ENCODE results near the gene NXPE1. TPM values are rescaled to one million over a fixed set of nuclear protein-coding genes. Genes with fewer than 3 reads are reported as not detected.

The NXPE1 gene
- total RNA-seq, 4 donors from 2014 or later = 0.29 TPM; not detected in 3

- no peak overlapping the region for H3K4me3 ChIP-seq
- no peaks in the 10 kb centered on the region for H3K9me3 ChIP-seq
- no peak overlapping the region for H3K27ac ChIP-seq
- TF ChIP-seq, protein P1, sequence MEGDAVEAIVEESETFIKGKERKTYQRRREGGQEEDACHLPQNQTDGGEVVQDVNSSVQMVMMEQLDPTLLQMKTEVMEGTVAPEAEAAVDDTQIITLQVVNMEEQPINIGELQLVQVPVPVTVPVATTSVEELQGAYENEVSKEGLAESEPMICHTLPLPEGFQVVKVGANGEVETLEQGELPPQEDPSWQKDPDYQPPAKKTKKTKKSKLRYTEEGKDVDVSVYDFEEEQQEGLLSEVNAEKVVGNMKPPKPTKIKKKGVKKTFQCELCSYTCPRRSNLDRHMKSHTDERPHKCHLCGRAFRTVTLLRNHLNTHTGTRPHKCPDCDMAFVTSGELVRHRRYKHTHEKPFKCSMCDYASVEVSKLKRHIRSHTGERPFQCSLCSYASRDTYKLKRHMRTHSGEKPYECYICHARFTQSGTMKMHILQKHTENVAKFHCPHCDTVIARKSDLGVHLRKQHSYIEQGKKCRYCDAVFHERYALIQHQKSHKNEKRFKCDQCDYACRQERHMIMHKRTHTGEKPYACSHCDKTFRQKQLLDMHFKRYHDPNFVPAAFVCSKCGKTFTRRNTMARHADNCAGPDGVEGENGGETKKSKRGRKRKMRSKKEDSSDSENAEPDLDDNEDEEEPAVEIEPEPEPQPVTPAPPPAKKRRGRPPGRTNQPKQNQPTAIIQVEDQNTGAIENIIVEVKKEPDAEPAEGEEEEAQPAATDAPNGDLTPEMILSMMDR (IDR thresholded peaks at IDR 0.05) = no peak
- TF ChIP-seq POLR2A (IDR thresholded peaks at IDR 0.05) = no peak
- no peaks in the 10 kb centered on the region for H3K27me3 ChIP-seq
- no peak for DNase-seq
- no peaks in the 10 kb centered on the region for H3K4me1 ChIP-seq
- intact Hi-C loops (cut with DNase I; ENCODE audit: low total_unique reads) = no loop called here
- no peaks in the 10 kb centered on the region for H3K36me3 ChIP-seq
These were observed 38.8 kb upstream of the NXPE1 start for GRCh38 chr11:114598461-114598860.

DNA sequence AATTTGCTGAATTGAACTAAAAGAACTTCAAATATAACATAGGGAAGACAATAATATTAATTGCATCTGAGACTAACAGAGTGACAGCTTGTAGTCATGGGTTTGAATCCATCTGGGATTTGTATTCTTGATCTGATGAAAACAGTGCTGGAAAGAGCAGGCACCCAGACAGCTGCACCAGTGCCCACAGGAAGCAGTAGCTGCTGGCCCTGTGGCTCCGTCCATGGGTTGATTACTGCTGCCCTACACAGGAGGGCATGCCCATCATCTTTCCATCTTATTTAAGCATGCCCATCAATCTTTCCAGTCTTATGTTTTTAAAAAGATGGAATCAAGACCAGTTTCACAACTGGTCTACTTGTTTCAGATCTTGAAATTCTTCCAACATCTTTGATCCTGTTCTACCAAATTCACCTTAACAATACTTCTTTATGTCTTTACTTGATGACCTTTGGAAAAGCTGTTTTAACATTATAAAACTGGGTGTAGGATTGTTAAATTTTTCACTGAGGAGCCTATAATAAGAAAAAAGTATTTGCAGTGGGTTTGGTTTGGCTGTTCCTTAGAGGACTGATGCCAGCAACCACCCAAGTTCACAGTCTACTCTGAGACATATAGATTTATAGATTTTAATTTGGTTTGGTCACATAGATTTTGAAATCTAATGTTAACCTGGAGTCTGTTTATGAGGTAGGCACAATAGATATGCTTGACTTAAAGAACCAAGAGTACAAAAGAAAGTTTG, 36.7 kb upstream of the NXPE1 start:
- no peaks in the 10 kb centered on the region for H3K27me3 ChIP-seq
- TF ChIP-seq, protein P1 (IDR thresholded peaks at IDR 0.05) = no peak
- TF ChIP-seq POLR2A (IDR thresholded peaks at IDR 0.05) = no peak
- H3K27ac ChIP-seq = no peak overlapping the region
- H3K4me3 ChIP-seq = no peak overlapping the region
- DNase-seq = no peak
- no peaks in the 10 kb centered on the region for H3K9me3 ChIP-seq
- intact Hi-C loops (cut with DNase I; ENCODE audit: low total_unique reads) = no loop called here
- no peaks in the 10 kb centered on the region for H3K36me3 ChIP-seq
- no peaks in the 10 kb centered on the region for H3K4me1 ChIP-seq

DNA sequence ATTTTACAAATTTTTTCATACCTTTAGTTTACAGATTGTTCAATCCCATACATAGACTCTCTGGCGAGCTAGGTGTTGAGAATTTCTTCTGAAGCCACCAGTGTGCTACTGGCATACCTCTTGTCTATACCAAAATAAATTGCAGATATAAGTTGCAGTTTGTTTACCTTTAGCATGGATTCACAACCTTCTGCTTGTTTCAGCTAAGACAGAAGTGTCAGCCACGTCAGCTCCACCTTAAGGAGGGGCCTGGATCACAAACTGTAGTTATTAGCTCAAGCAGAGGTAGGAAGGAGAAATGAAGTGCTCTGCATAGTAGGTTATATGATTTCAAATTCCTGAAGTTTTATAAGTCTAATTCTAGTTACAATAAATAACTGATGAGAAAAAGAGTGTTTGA, 35.9 kb upstream of the NXPE1 start, which contains the start of gene NXPE4:
Gene NXPE4, minus strand, starts transcription at position 216 of the 400 bp plus-strand sequence. CDS start 1,027 bp downstream, outside the sequence.
- intact Hi-C loops (cut with DNase I; ENCODE audit: low total_unique reads) = no loop called here
- Histone ChIP-seq H3K27ac (no peak within 1 kb of the TSS), H3K27me3 (no peaks in the 10 kb centered on the region), H3K4me1 (no peaks in the 10 kb centered on the region), H3K9me3 (no peaks in the 10 kb centered on the region), H3K4me3 (no peak within 1 kb of the TSS), H3K36me3 (no peaks in the 10 kb centered on the region)
- no peak for DNase-seq
- TF ChIP-seq, protein P1 (IDR thresholded peaks at IDR 0.05) = no peak
- TF ChIP-seq POLR2A (IDR thresholded peaks at IDR 0.05) = no peak

GRCh38 chr11:114594703-114595102, 35.0 kb upstream of the NXPE1 start:
- no peak for DNase-seq
- no peak for TF ChIP-seq POLR2A (IDR thresholded peaks at IDR 0.05)
- TF ChIP-seq, protein P1 (IDR thresholded peaks at IDR 0.05) = no peak
- Histone ChIP-seq H3K36me3 (no peaks in the 10 kb centered on the region), H3K27ac (no peak overlapping the region), H3K4me3 (no peak overlapping the region), H3K9me3 (no peaks in the 10 kb centered on the region), H3K4me1 (no peaks in the 10 kb centered on the region), H3K27me3 (no peaks in the 10 kb centered on the region)
- intact Hi-C loops (cut with DNase I; ENCODE audit: low total_unique reads) = no loop called here

- Histone ChIP-seq H3K27ac (no peak overlapping the region), H3K36me3 (no peaks in the 10 kb centered on the region), H3K9me3 (peaks cover 0 to 11% of the 10 kb centered on the region in 2 donors), H3K4me3 (no peak overlapping the region), H3K27me3 (no peaks in the 10 kb centered on the region), H3K4me1 (no peaks in the 10 kb centered on the region)
- TF ChIP-seq POLR2A (IDR thresholded peaks at IDR 0.05) = no peak
- TF ChIP-seq, protein P1 (IDR thresholded peaks at IDR 0.05) = no peak
- intact Hi-C loops (cut with DNase I; ENCODE audit: low total_unique reads) = no loop called here
- no peak for DNase-seq
These were observed 27.8 kb upstream of the NXPE1 start for GRCh38 chr11:114587398-114587953.
